Measurements from ENCODE around the gene SORL1.

Gene SORL1

GRCh38 chr11:121553389-121553788 is 101.3 kb downstream of the SORL1 start:
- TF ChIP-seq TCF12 (IDR thresholded peaks at IDR 0.05; ENCODE audit: low read depth) (no peak), ZBTB7A (IDR thresholded peaks at IDR 0.05; ENCODE audit: low read depth) (no peak), TEAD4 (IDR thresholded peaks at IDR 0.05) (no peak), REST (IDR thresholded peaks at IDR 0.05; ENCODE audit: low read depth) (no peak), NFIC (IDR thresholded peaks at IDR 0.05) (no peak), YY1 (IDR thresholded peaks at IDR 0.05; ENCODE audit: low read depth) (no peak)

- TF ChIP-seq CEBPB (IDR thresholded peaks at IDR 0.05) (no peak), NFIC (IDR thresholded peaks at IDR 0.05) (peak; percentile 52)
Observed at GRCh38 chr11:121553806-121554205, 101.7 kb downstream of the SORL1 start.

GRCh38 chr11:121554552-121554951 is 102.4 kb downstream of the SORL1 start:
- TF ChIP-seq CEBPB (IDR thresholded peaks at IDR 0.05) = no peak
- TF ChIP-seq REST (IDR thresholded peaks at IDR 0.05; ENCODE audit: low read depth) = peak; percentile 72
- no peak for TF ChIP-seq EP300 (IDR thresholded peaks at IDR 0.05; ENCODE audit: borderline replicate concordance)
- TF ChIP-seq EGR1 (IDR thresholded peaks at IDR 0.05) = no peak

GRCh38 chr11:121555121-121555520 is 103.0 kb downstream of the SORL1 start:
- TF ChIP-seq TAF1 (IDR thresholded peaks at IDR 0.05; ENCODE audit: low read depth) (no peak), CREB1 (IDR thresholded peaks at IDR 0.05; ENCODE audit: low read depth) (no peak), USF1 (IDR thresholded peaks at IDR 0.05) (no peak)

GRCh38 chr11:121556937-121557336 is 104.8 kb downstream of the SORL1 start:
- TF ChIP-seq FOXM1 (IDR thresholded peaks at IDR 0.05; ENCODE audit: borderline replicate concordance, low read depth) (no peak), USF1 (IDR thresholded peaks at IDR 0.05) (no peak), CREB1 (IDR thresholded peaks at IDR 0.05; ENCODE audit: low read depth) (no peak), ZBTB7A (IDR thresholded peaks at IDR 0.05; ENCODE audit: low read depth) (no peak), TEAD4 (IDR thresholded peaks at IDR 0.05) (no peak), CEBPB (IDR thresholded peaks at IDR 0.05) (no peak), TCF12 (IDR thresholded peaks at IDR 0.05; ENCODE audit: low read depth) (no peak), NFIC (IDR thresholded peaks at IDR 0.05) (no peak), MAX (IDR thresholded peaks at IDR 0.05) (no peak), EGR1 (IDR thresholded peaks at IDR 0.05) (no peak), TAF1 (IDR thresholded peaks at IDR 0.05; ENCODE audit: low read depth) (no peak)

GRCh38 chr11:121557348-121557747 is 105.2 kb downstream of the SORL1 start:
- TF ChIP-seq MAX (IDR thresholded peaks at IDR 0.05) = no peak
- no peak for TF ChIP-seq ZBTB7A (IDR thresholded peaks at IDR 0.05; ENCODE audit: low read depth)
- no peak for TF ChIP-seq FOXM1 (IDR thresholded peaks at IDR 0.05; ENCODE audit: borderline replicate concordance, low read depth)
- TF ChIP-seq CEBPB (IDR thresholded peaks at IDR 0.05) = no peak
- TF ChIP-seq YY1 (IDR thresholded peaks at IDR 0.05; ENCODE audit: low read depth) = no peak
- no peak for TF ChIP-seq EGR1 (IDR thresholded peaks at IDR 0.05)
- no peak for TF ChIP-seq CREB1 (IDR thresholded peaks at IDR 0.05; ENCODE audit: low read depth)
- no peak for TF ChIP-seq RAD21 (IDR thresholded peaks at IDR 0.05; ENCODE audit: low read depth)
- no peak for TF ChIP-seq REST (IDR thresholded peaks at IDR 0.05; ENCODE audit: low read depth)
- TF ChIP-seq TEAD4 (IDR thresholded peaks at IDR 0.05) = no peak
- no peak for TF ChIP-seq NFIC (IDR thresholded peaks at IDR 0.05)
- TF ChIP-seq USF1 (IDR thresholded peaks at IDR 0.05) = no peak
- no peak for TF ChIP-seq EP300 (IDR thresholded peaks at IDR 0.05; ENCODE audit: borderline replicate concordance)
